CD4-positive, alpha-beta T cell (primary cell): ENCODE measurements around the gene VGLL4. TPM values are rescaled to one million over a fixed set of nuclear protein-coding genes. Genes with fewer than 3 reads are reported as not detected.

Source experiments
- ATAC-seq: fragments of 200-7000 bp; cut with Tn5 transposase; one replicate; pipeline ENCODE4 v1.10.0; 2022; ENCODE audit warnings: mild to moderate bottlenecking; ENCODE audit not compliant: poor library complexity
- CTCF ChIA-PET: fragments of 350-600 bp; sonication (Branson Sonifier 250); formaldehyde crosslinking; loops from one replicate; lab custom pipeline; 2021; ENCODE audit warnings: antibody characterized with exemption, inconsistent platforms; lab: Charles Lee
- POLR2A ChIA-PET: fragments of 350-600 bp; sonication (Branson Sonifier 250); formaldehyde crosslinking; loops from one replicate; lab custom pipeline; 2021; ENCODE audit warnings: antibody characterized with exemption, inconsistent platforms; lab: Charles Lee
- DNase-seq, 14 experiments: peaks; one replicate each; pipeline ENCODE4 v3.0.0-alpha.2; 2013 to 2020; ENCODE audit warnings: mixed read lengths in 2 of 14
- H3K27ac ChIP-seq, 2 donors: one replicate each; pipeline versions ENCODE4 v1.5.1 to v1.7.0; 2013; ENCODE audit warnings: low read length in 2 of 2, low read depth in 1 of 2, mild to moderate bottlenecking in 1 of 2
- H3K27me3 ChIP-seq, 2 experiments: 1 replicate in 1 of 2; 2 replicates in 1 of 2; pipeline versions ENCODE4 v1.6.1 to v1.7.0; 2013; ENCODE audit warnings: low read length in 2 of 2, control low read depth in 1 of 2, mild to moderate bottlenecking in 1 of 2, moderate library complexity in 1 of 2; ENCODE audit not compliant: insufficient read depth in 2 of 2, control insufficient read depth in 1 of 2
- H3K36me3 ChIP-seq: one replicate; pipeline ENCODE4 v1.6.1; 2013; ENCODE audit warnings: low read length, control low read depth; ENCODE audit not compliant: insufficient read depth
- H3K4me1 ChIP-seq: one replicate; pipeline ENCODE4 v1.6.1; 2013; ENCODE audit warnings: low read length, control low read depth; ENCODE audit not compliant: insufficient read depth
- H3K4me3 ChIP-seq: one replicate; pipeline ENCODE4 v1.5.1; 2013; ENCODE audit warnings: mild to moderate bottlenecking, low read length, moderate library complexity
- H3K9me3 ChIP-seq, 2 experiments: 1 replicate in 1 of 2; 2 replicates in 1 of 2; pipeline versions ENCODE4 v1.6.1 to v1.7.0; 2013; ENCODE audit warnings: low read length in 2 of 2, mild to moderate bottlenecking in 2 of 2, control low read depth in 1 of 2, moderate library complexity in 1 of 2; ENCODE audit not compliant: control insufficient read depth in 1 of 2, insufficient read depth in 1 of 2
- H3K27ac Mint-ChIP-seq: one replicate; pipeline ENCODE4 v1.8.0; 2020; ENCODE audit warnings: mixed read lengths
- H3K27me3 Mint-ChIP-seq: one replicate; pipeline ENCODE4 v1.8.0; 2021; ENCODE audit warnings: mixed read lengths
- H3K36me3 Mint-ChIP-seq: one replicate; pipeline ENCODE4 v1.8.0; 2021; ENCODE audit warnings: low read depth, mixed read lengths
- H3K4me1 Mint-ChIP-seq: one replicate; pipeline ENCODE4 v1.8.0; 2021; ENCODE audit warnings: low read depth, mixed read lengths
- H3K4me3 Mint-ChIP-seq: one replicate; pipeline ENCODE4 v1.8.0; 2020; ENCODE audit warnings: mild to moderate bottlenecking, mixed read lengths
- H3K9me3 Mint-ChIP-seq: one replicate; pipeline ENCODE4 v1.8.0; 2020; ENCODE audit warnings: mixed read lengths
- intact Hi-C, 2 experiments: fragments of 100-400 bp; cut with DNase I in 1 of 2; cut with micrococcal nuclease in 1 of 2; formaldehyde crosslinking; loops; one replicate each; pipeline versions ENCODE4 v1.15.1 to v1.9.0; 2023 to 2025; cut with DNase I, micrococcal nuclease
- total RNA-seq, 174 experiments: library from RNA in 2 of 174; stranded (reverse) in 2 of 174; gene quantifications; one replicate each; pipeline ENCODE4 v1.2.3 and lab custom pipeline; 2021 to 2026
- TF ChIP-seq, protein P1 (sequence below): fragments of 200-600 bp; IDR thresholded peaks from one replicate; pipeline ENCODE4 v1.8.0; 2022; ENCODE audit warnings: antibody characterized with exemption, mild to moderate bottlenecking

VGLL4 gene
- total RNA-seq, 2 experiments from 2014 or later, result 10.5 to 11.3 TPM

DNA sequence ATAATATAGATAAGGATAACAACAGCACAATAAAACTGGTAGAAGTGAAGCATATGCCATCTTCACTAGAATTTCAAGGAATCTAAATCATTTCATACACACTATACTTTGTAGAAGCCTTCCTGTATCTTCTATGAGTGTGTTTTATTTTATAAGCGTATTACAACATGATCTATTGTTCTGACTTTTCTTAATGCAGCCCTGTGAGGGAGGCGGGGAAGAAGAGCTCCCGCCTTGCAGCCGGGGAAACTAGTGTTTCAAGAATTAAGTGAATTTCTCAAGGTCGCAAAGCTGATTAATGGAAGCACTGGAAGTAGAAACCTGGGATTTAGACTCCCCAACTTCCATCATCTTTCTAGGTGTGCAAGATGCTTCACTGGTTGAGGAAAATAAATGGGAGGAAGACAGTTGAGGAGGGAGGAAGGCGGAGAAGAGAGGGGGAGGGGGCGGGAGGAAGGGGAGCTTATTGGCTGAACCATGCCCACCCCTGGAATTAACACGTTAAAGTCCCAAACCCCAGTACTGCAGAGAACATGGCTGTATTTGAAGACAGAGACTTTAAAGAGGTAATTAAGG, 32.9 kb downstream of the VGLL4 start:
- H3K4me3 ChIP-seq, result no peak overlapping the region
- peaks cover 15% of the 10 kb centered on the region for H3K36me3 ChIP-seq
- intact Hi-C loops, result no loop called here
- no peaks in the 10 kb centered on the region for H3K27me3 ChIP-seq
- TF ChIP-seq, protein P1, sequence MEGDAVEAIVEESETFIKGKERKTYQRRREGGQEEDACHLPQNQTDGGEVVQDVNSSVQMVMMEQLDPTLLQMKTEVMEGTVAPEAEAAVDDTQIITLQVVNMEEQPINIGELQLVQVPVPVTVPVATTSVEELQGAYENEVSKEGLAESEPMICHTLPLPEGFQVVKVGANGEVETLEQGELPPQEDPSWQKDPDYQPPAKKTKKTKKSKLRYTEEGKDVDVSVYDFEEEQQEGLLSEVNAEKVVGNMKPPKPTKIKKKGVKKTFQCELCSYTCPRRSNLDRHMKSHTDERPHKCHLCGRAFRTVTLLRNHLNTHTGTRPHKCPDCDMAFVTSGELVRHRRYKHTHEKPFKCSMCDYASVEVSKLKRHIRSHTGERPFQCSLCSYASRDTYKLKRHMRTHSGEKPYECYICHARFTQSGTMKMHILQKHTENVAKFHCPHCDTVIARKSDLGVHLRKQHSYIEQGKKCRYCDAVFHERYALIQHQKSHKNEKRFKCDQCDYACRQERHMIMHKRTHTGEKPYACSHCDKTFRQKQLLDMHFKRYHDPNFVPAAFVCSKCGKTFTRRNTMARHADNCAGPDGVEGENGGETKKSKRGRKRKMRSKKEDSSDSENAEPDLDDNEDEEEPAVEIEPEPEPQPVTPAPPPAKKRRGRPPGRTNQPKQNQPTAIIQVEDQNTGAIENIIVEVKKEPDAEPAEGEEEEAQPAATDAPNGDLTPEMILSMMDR, result no peak
- no peak overlapping the region for H3K4me3 Mint-ChIP-seq
- no peak overlapping the region for H3K27ac ChIP-seq
- ATAC-seq (no peak), DNase-seq (no peak)
- H3K27ac Mint-ChIP-seq, result peak overlapping the region; percentile 37
- ChIA-PET POLR2A (no interaction called here), CTCF (no interaction called here)
- no peaks in the 10 kb centered on the region for H3K9me3 ChIP-seq
- H3K4me1 Mint-ChIP-seq, result peaks cover 89% of the 10 kb centered on the region
- H3K4me1 ChIP-seq, result peaks cover 21% of the 10 kb centered on the region
- H3K9me3 Mint-ChIP-seq, result no peaks in the 10 kb centered on the region
- peaks cover 4% of the 10 kb centered on the region for H3K36me3 Mint-ChIP-seq
- no peaks in the 10 kb centered on the region for H3K27me3 Mint-ChIP-seq

DNA sequence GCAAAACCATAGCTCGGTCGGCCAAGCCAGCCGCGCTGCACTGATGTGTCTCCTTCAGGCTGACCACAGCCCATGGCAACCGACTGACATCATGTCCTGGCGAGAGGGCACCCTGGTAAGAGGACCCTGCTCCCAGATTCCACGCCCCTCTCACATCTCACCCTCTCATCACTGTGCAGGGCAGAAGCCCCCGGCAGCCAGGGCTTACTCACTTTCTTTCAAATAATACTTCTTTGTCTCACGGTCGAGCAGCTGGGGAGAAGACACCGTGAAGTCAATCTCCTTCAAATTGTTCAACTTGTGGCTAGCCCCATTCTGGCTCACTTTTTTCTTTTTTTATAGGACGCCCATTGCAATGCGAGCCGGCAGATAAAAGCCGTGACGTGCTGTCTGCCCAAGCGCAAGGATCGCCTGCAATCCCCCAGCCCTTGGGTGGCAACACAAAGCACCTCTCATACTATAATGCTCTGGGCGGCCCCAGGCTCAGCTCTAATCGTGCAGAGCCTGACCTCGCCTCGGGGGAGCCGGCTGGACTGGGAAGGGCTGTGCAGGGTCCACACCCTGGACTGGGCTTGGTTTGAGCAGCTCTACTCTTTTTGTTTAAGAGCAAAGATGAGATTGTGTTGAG, 33.6 kb downstream of the VGLL4 start:
- H3K27ac Mint-ChIP-seq, result peak overlapping the region; percentile 37
- H3K36me3 Mint-ChIP-seq, result peaks cover 7% of the 10 kb centered on the region
- peaks cover 89% of the 10 kb centered on the region for H3K4me1 Mint-ChIP-seq
- ChIA-PET CTCF (no interaction called here), POLR2A (no interaction called here)
- H3K27ac ChIP-seq, result no peak overlapping the region
- TF ChIP-seq, protein P1, result no peak
- intact Hi-C loops, result no loop called here
- H3K9me3 ChIP-seq, result no peaks in the 10 kb centered on the region
- H3K4me3 ChIP-seq, result no peak overlapping the region
- H3K27me3 Mint-ChIP-seq, result no peaks in the 10 kb centered on the region
- no peak for DNase-seq
- ATAC-seq, result no peak
- no peaks in the 10 kb centered on the region for H3K9me3 Mint-ChIP-seq
- no peak overlapping the region for H3K4me3 Mint-ChIP-seq
- H3K27me3 ChIP-seq, result no peaks in the 10 kb centered on the region
- H3K4me1 ChIP-seq, result peaks cover 21% of the 10 kb centered on the region
- peaks cover 16% of the 10 kb centered on the region for H3K36me3 ChIP-seq

DNA sequence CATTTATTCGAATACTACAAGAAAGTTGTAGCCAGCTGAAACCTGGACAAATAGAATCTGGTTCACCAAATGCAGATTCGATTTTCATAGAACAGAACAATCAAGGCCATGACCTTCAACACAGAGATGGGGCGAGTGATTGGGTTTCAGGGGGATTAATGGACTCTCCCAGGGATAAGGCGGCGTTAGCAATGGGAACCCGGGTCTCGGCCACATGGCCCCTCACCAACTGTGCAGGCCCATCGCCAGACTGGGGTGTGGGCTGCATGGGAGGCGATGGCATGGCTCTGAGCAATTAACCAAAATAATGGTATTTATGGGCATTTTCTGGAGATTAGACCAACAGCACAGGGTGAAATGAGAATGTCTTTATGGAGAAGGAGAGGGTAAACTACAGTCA, 34.2 kb downstream of the VGLL4 start:
- H3K4me3 ChIP-seq, result no peak overlapping the region
- DNase-seq, result no peak
- ATAC-seq, result no peak
- peaks cover 21% of the 10 kb centered on the region for H3K4me1 ChIP-seq
- ChIA-PET POLR2A (no interaction called here), CTCF (no interaction called here)
- Mint-ChIP-seq H3K9me3 (no peaks in the 10 kb centered on the region), H3K27me3 (no peaks in the 10 kb centered on the region), H3K36me3 (peaks cover 8% of the 10 kb centered on the region), H3K27ac (peak overlapping the region; percentile 8), H3K4me3 (no peak overlapping the region), H3K4me1 (peaks cover 84% of the 10 kb centered on the region)
- peaks cover 16% of the 10 kb centered on the region for H3K36me3 ChIP-seq
- no peaks in the 10 kb centered on the region for H3K27me3 ChIP-seq
- TF ChIP-seq, protein P1, result no peak
- no peak overlapping the region for H3K27ac ChIP-seq
- intact Hi-C loops, result no loop called here
- H3K9me3 ChIP-seq, result no peaks in the 10 kb centered on the region
